Measurements from ENCODE around the gene PVR.

GRCh38 chr19:44628793-44629192 is 14.9 kb upstream of the PVR start:
- no peak for TF ChIP-seq CTCF (IDR thresholded peaks at IDR 0.05; ENCODE audit: borderline replicate concordance, extremely low read depth, low read length, poor library complexity, severe bottlenecking)
- TF ChIP-seq EZH2 (IDR thresholded peaks at IDR 0.05; ENCODE audit: borderline replicate concordance, low read depth, low read length, severe bottlenecking) = no peak

Measured in DND-41 (cell line).